Esophagus muscularis mucosa (tissue), 4 donors: Measurements from ENCODE around the gene NIT2.

Source experiments
- EP300 ChIP-seq: sonication (generic); formaldehyde crosslinking; IDR thresholded peaks from one replicate; pipeline ENCODE4 v1.6.1; 2017; ENCODE audit warnings: antibody characterized with exemption
- POLR2AphosphoS5 ChIP-seq, 2 donors: sonication (generic); formaldehyde crosslinking; IDR thresholded peaks; one replicate each; pipeline ENCODE4 v1.6.1; 2017; ENCODE audit warnings: antibody characterized with exemption in 2 of 2
- TF ChIP-seq, protein P1 (sequence below), 3 experiments: fragments of 200-600 bp in 2 of 3; fragments of 450-650 bp in 1 of 3; sonication (generic) in 2 of 3; IDR thresholded peaks; one replicate each; pipeline ENCODE4 v1.5.1; 2017 to 2019; ENCODE audit warnings: antibody characterized with exemption in 3 of 3, mild to moderate bottlenecking in 2 of 3, moderate library complexity in 1 of 3

DNA sequence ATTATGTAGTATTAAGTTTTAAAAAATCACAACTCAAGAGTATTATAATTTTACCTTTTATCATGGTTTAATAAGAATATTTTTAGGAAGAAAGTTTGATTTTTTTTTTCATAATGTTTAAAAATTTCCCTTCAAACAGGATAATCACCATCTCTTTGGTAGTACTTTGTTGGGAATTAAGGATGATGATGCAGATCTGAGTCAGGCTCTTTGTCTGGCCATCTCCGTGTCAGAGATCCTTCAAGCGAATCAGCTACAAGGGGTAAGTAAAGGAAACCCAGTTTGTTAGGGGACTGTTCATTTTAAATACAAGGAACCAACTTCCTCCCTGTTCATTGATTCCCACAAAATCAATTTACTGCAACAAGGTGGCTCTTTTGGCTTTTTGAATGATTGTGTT lies 36.8 kb upstream of the NIT2 start:
- TF ChIP-seq, protein P1, sequence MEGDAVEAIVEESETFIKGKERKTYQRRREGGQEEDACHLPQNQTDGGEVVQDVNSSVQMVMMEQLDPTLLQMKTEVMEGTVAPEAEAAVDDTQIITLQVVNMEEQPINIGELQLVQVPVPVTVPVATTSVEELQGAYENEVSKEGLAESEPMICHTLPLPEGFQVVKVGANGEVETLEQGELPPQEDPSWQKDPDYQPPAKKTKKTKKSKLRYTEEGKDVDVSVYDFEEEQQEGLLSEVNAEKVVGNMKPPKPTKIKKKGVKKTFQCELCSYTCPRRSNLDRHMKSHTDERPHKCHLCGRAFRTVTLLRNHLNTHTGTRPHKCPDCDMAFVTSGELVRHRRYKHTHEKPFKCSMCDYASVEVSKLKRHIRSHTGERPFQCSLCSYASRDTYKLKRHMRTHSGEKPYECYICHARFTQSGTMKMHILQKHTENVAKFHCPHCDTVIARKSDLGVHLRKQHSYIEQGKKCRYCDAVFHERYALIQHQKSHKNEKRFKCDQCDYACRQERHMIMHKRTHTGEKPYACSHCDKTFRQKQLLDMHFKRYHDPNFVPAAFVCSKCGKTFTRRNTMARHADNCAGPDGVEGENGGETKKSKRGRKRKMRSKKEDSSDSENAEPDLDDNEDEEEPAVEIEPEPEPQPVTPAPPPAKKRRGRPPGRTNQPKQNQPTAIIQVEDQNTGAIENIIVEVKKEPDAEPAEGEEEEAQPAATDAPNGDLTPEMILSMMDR (IDR thresholded peaks at IDR 0.05): no peak
- TF ChIP-seq POLR2AphosphoS5 (IDR thresholded peaks at IDR 0.05) (no peak), EP300 (no peak)
